ENCODE measurements around the gene HYOU1. TPM values are rescaled to one million over a fixed set of nuclear protein-coding genes. Genes with fewer than 3 reads are reported as not detected.

HYOU1 gene
- total RNA-seq, 4 donors from 2014 or later: 18.4 to 29.2 (median 21.9) TPM

- TF ChIP-seq, protein P1, sequence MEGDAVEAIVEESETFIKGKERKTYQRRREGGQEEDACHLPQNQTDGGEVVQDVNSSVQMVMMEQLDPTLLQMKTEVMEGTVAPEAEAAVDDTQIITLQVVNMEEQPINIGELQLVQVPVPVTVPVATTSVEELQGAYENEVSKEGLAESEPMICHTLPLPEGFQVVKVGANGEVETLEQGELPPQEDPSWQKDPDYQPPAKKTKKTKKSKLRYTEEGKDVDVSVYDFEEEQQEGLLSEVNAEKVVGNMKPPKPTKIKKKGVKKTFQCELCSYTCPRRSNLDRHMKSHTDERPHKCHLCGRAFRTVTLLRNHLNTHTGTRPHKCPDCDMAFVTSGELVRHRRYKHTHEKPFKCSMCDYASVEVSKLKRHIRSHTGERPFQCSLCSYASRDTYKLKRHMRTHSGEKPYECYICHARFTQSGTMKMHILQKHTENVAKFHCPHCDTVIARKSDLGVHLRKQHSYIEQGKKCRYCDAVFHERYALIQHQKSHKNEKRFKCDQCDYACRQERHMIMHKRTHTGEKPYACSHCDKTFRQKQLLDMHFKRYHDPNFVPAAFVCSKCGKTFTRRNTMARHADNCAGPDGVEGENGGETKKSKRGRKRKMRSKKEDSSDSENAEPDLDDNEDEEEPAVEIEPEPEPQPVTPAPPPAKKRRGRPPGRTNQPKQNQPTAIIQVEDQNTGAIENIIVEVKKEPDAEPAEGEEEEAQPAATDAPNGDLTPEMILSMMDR (IDR thresholded peaks at IDR 0.05 in 4 of 5, conservative IDR thresholded peaks at IDR 0.05 in 1 of 5): no peak
- TF ChIP-seq POLR2A (IDR thresholded peaks at IDR 0.05): no peak
- in situ Hi-C loops (cut with MboI; ENCODE audit: low sequenced_read_pairs in 4 of 4) (no loop called here), intact Hi-C loops (cut with DNase I; ENCODE audit: low total_unique reads) (no loop called here)
- H3K9me3 ChIP-seq: no peaks in the 10 kb centered on the region
- DNase-seq (no peak), ATAC-seq (no peak)
- peaks cover 0 to 7% of the 10 kb centered on the region in 2 donors for H3K36me3 ChIP-seq
- no peak overlapping the region for H3K27ac ChIP-seq
- peaks cover 15 to 24% of the 10 kb centered on the region in 2 donors for H3K4me1 ChIP-seq
- no peak overlapping the region for H3K4me3 ChIP-seq
- H3K27me3 ChIP-seq: no peaks in the 10 kb centered on the region
Measured at GRCh38 chr11:119091178-119091577, 34.2 kb upstream of the HYOU1 start.

DNA sequence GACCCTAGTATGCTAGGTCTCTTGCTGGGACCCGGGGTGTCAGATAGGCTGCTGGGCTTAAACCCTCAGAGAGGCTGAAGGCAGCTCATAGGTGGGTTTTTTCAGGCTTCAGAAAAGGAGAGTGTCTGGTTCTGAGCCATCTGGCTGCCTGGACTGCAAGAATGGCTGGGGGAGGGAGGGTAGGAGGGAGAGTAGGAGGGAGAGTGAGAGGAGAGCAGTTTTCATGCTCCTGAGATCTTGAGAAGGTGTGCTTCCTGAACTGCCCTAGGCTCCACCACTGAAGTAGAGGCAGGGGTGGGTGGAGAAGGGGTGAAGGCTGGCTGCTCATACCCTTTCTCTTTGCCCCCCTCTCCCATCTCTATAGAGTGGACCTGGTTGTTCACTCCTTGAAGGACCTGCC is 32.3 kb upstream of the HYOU1 start:
- DNase-seq: no peak
- peaks cover 22 to 31% of the 10 kb centered on the region in 2 donors for H3K4me1 ChIP-seq
- H3K27ac ChIP-seq: no peak overlapping the region
- in situ Hi-C loops (cut with MboI; ENCODE audit: low sequenced_read_pairs in 4 of 4): no loop called here
- intact Hi-C loops (cut with DNase I; ENCODE audit: low total_unique reads): no loop called here
- no peaks in the 10 kb centered on the region for H3K27me3 ChIP-seq
- no peak overlapping the region for H3K4me3 ChIP-seq
- ATAC-seq: no peak
- peaks cover 0 to 7% of the 10 kb centered on the region in 2 donors for H3K36me3 ChIP-seq
- no peak for TF ChIP-seq POLR2A (IDR thresholded peaks at IDR 0.05)
- TF ChIP-seq, protein P1 (IDR thresholded peaks at IDR 0.05 in 4 of 5, conservative IDR thresholded peaks at IDR 0.05 in 1 of 5): no peak
- no peaks in the 10 kb centered on the region for H3K9me3 ChIP-seq

- Histone ChIP-seq H3K4me3 (no peak overlapping the region), H3K27me3 (no peaks in the 10 kb centered on the region), H3K36me3 (peaks cover 0 to 7% of the 10 kb centered on the region in 2 donors), H3K4me1 (peaks cover 18 to 25% of the 10 kb centered on the region in 2 donors), H3K27ac (no peak overlapping the region), H3K9me3 (no peaks in the 10 kb centered on the region)
- ATAC-seq (no peak), DNase-seq (no peak)
- intact Hi-C loops (cut with DNase I; ENCODE audit: low total_unique reads): no loop called here
- in situ Hi-C loops (cut with MboI; ENCODE audit: low sequenced_read_pairs in 4 of 4): no loop called here
- TF ChIP-seq, protein P1 (IDR thresholded peaks at IDR 0.05 in 4 of 5, conservative IDR thresholded peaks at IDR 0.05 in 1 of 5): no peak
- no peak for TF ChIP-seq POLR2A (IDR thresholded peaks at IDR 0.05)
Measured at GRCh38 chr11:119088406-119088805, 31.4 kb upstream of the HYOU1 start.

DNA sequence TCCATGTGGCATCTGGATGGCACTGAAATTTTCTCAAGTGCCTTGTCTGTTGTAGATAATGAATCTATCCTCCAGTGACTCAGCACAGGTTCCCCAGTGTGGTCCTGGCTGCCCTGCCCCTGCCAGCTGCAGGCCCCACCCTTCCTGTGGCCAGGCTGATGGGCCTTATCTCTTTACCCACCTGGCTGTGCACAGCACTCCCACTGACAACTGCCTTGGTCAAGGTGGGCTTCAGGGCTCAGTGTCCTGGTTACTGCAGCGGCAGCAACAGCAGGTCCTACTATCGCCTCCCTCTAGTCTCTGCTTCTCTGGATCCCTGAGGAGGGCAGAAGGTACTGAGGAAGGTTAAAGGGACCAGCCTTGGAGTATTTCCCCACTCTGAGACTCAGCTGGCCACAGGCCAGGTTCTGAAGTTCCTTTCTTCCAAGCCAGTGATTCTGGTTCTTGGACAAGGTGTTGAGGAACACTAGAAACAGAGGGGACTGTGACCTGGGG is 30.8 kb upstream of the HYOU1 start:
- ATAC-seq (no peak), DNase-seq (no peak)
- Histone ChIP-seq H3K27ac (no peak overlapping the region), H3K4me1 (peaks cover 15 to 19% of the 10 kb centered on the region in 2 donors), H3K36me3 (peaks cover 0 to 3% of the 10 kb centered on the region in 2 donors), H3K9me3 (no peaks in the 10 kb centered on the region), H3K27me3 (no peaks in the 10 kb centered on the region), H3K4me3 (no peak overlapping the region)
- in situ Hi-C loops (cut with MboI; ENCODE audit: low sequenced_read_pairs in 4 of 4): no loop called here
- no peak for TF ChIP-seq POLR2A (IDR thresholded peaks at IDR 0.05)
- TF ChIP-seq, protein P1 (IDR thresholded peaks at IDR 0.05 in 4 of 5, conservative IDR thresholded peaks at IDR 0.05 in 1 of 5): no peak
- intact Hi-C loops (cut with DNase I; ENCODE audit: low total_unique reads): no loop called here

GRCh38 chr11:119087123-119087522 is 30.1 kb upstream of the HYOU1 start:
- Histone ChIP-seq H3K27me3 (no peaks in the 10 kb centered on the region), H3K4me1 (peaks cover 15 to 17% of the 10 kb centered on the region in 2 donors), H3K4me3 (no peak overlapping the region), H3K27ac (no peak overlapping the region), H3K9me3 (no peaks in the 10 kb centered on the region), H3K36me3 (peaks cover 0 to 7% of the 10 kb centered on the region in 2 donors)
- in situ Hi-C loops (cut with MboI; ENCODE audit: low sequenced_read_pairs in 4 of 4): no loop called here
- TF ChIP-seq POLR2A (IDR thresholded peaks at IDR 0.05): no peak
- TF ChIP-seq, protein P1 (IDR thresholded peaks at IDR 0.05 in 4 of 5, conservative IDR thresholded peaks at IDR 0.05 in 1 of 5): no peak
- intact Hi-C loops (cut with DNase I; ENCODE audit: low total_unique reads): no loop called here
- ATAC-seq: no peak
- DNase-seq: no peak
